HepG2 (cell line): ENCODE data around the gene SURF1.

ENCODE experiments used
- ADNP ChIP-seq: sonication (generic); formaldehyde crosslinking; IDR thresholded peaks from 2 replicates; pipeline ENCODE4 v1.4.0; 2020; ENCODE audit warnings: missing genetic modification reagents
- ATF3 ChIP-seq: sonication (generic); formaldehyde crosslinking; IDR thresholded peaks from 2 replicates; pipeline ENCODE4 v1.4.0; 2020; ENCODE audit warnings: missing genetic modification reagents
- CEBPB ChIP-seq: IDR thresholded peaks from 2 replicates; pipeline ENCODE4 v1.6.1; 2011; ENCODE audit warnings: low read depth, low read length, improper control_type of control experiment, borderline replicate concordance
- CTCF ChIP-seq: sonication (generic); formaldehyde crosslinking; IDR thresholded peaks from 2 replicates; pipeline ENCODE4 v1.5.0; 2020; ENCODE audit warnings: mild to moderate bottlenecking, missing genetic modification reagents, moderate library complexity
- EZH2 ChIP-seq: conservative IDR thresholded peaks from 2 replicates; pipeline ENCODE4 v1.6.1; 2012; ENCODE audit warnings: mild to moderate bottlenecking, low read depth, low read length, moderate library complexity
- ISX ChIP-seq: sonication (generic); formaldehyde crosslinking; conservative IDR thresholded peaks from 2 replicates; pipeline ENCODE4 v1.5.0; 2020; ENCODE audit warnings: missing genetic modification reagents
- JUN ChIP-seq: sonication (generic); formaldehyde crosslinking; IDR thresholded peaks from 2 replicates; pipeline ENCODE4 v1.4.0; 2020; ENCODE audit warnings: mild to moderate bottlenecking, missing genetic modification reagents
- MED8 ChIP-seq: sonication (generic); formaldehyde crosslinking; IDR thresholded peaks from 2 replicates; pipeline ENCODE4 v1.8.1; 2023; ENCODE audit warnings: mild to moderate bottlenecking, missing genetic modification reagents; ENCODE audit not compliant: insufficient replicate concordance
- NFATC3 ChIP-seq: sonication (generic); formaldehyde crosslinking; IDR thresholded peaks from 2 replicates; pipeline ENCODE4 v1.5.1; 2020; ENCODE audit warnings: mild to moderate bottlenecking, missing genetic modification reagents
- RNF2 ChIP-seq: fragments of 450-650 bp; conservative IDR thresholded peaks from 2 replicates; pipeline ENCODE4 v1.6.1; 2016; ENCODE audit warnings: low read depth
- ZKSCAN1 ChIP-seq: fragments of 150-350 bp; IDR thresholded peaks from 2 replicates; pipeline ENCODE4 v1.6.1; 2014; ENCODE audit warnings: low read length
- ZNF362 ChIP-seq: sonication (generic); formaldehyde crosslinking; IDR thresholded peaks from 2 replicates; pipeline ENCODE4 v1.4.0; 2020; ENCODE audit warnings: missing genetic modification reagents, mild to moderate bottlenecking, borderline replicate concordance
- ZNF580 ChIP-seq: IDR thresholded peaks from 2 replicates; pipeline ENCODE4 v1.6.1; 2016; ENCODE audit warnings: low read depth, borderline replicate concordance
- ZNF672 ChIP-seq: sonication (generic); formaldehyde crosslinking; IDR thresholded peaks from 2 replicates; pipeline ENCODE4 v1.8.1; 2022; ENCODE audit warnings: missing genetic modification reagents

GRCh38 chr9:133375724-133376654 lies 19.7 kb upstream of the SURF1 start, which contains the start of the genes STKLD1 and SURF4:
- TF ChIP-seq ZNF672 (CRISPR knock-in tag) (no peak), ISX (CRISPR knock-in tag) (0 out of 2 replicates have a peak, but pooled peaks have one; percentile 14), ZKSCAN1 (no peak), NFATC3 (0 out of 2 replicates have a peak, but pooled peaks have one; percentile 40), ZNF580 (no peak; the same call in none of the 2 replicates), ATF3 (no peak), ADNP (no peak), JUN (CRISPR knock-in tag) (no peak), CTCF (CRISPR knock-in tag) (no peak), EZH2 (no peak), CEBPB (no peak), RNF2 (peak; percentile 66; the same call in 1 of the 2 replicates), ZNF362 (CRISPR knock-in tag) (no peak), MED8 (CRISPR knock-in tag) (no peak)
